ENCODE measurements around the gene MAGEB2.

Gene MAGEB2

GRCh38 chrX:30230395-30230794, 15.0 kb downstream of the MAGEB2 start, which contains the start of gene MAGEB3:
TSS of gene MAGEB3 (plus strand) at chrX:30230657. CDS start at chrX:30235925, 5,268 bp downstream.
- Histone ChIP-seq H3K27me3 (ENCODE audit: low read depth, low read length) (no peaks in the 10 kb centered on the region), H3K27ac (ENCODE audit: low read length) (no peak within 1 kb of the TSS), H4K20me1 (ENCODE audit: insufficient read depth, low read length) (no peaks in the 10 kb centered on the region), H3K4me1 (ENCODE audit: low read length) (no peaks in the 10 kb centered on the region; the same call in 1 of the 2 replicates), H3K36me3 (replicated peaks; ENCODE audit: low read depth, low read length) (no peaks in the 10 kb centered on the region), H3K79me2 (ENCODE audit: low read length) (no peaks in the 10 kb centered on the region), H3K4me2 (ENCODE audit: low read length) (no peak within 1 kb of the TSS), H3K9ac (ENCODE audit: low read length) (no peak within 1 kb of the TSS), H3K9me3 (ENCODE audit: insufficient read depth, low read length) (no peaks in the 10 kb centered on the region), H2AFZ (ENCODE audit: low read depth, low read length) (no peak within 1 kb of the TSS), H3K4me3 (ENCODE audit: low read length) (no peak within 1 kb of the TSS)
- TF ChIP-seq, protein P1, sequence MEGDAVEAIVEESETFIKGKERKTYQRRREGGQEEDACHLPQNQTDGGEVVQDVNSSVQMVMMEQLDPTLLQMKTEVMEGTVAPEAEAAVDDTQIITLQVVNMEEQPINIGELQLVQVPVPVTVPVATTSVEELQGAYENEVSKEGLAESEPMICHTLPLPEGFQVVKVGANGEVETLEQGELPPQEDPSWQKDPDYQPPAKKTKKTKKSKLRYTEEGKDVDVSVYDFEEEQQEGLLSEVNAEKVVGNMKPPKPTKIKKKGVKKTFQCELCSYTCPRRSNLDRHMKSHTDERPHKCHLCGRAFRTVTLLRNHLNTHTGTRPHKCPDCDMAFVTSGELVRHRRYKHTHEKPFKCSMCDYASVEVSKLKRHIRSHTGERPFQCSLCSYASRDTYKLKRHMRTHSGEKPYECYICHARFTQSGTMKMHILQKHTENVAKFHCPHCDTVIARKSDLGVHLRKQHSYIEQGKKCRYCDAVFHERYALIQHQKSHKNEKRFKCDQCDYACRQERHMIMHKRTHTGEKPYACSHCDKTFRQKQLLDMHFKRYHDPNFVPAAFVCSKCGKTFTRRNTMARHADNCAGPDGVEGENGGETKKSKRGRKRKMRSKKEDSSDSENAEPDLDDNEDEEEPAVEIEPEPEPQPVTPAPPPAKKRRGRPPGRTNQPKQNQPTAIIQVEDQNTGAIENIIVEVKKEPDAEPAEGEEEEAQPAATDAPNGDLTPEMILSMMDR (IDR thresholded peaks at IDR 0.05; ENCODE audit: low read depth, low read length), result no peak
- no peak for TF ChIP-seq EZH2phosphoT487 (IDR thresholded peaks at IDR 0.05; ENCODE audit: low read depth)

DNA sequence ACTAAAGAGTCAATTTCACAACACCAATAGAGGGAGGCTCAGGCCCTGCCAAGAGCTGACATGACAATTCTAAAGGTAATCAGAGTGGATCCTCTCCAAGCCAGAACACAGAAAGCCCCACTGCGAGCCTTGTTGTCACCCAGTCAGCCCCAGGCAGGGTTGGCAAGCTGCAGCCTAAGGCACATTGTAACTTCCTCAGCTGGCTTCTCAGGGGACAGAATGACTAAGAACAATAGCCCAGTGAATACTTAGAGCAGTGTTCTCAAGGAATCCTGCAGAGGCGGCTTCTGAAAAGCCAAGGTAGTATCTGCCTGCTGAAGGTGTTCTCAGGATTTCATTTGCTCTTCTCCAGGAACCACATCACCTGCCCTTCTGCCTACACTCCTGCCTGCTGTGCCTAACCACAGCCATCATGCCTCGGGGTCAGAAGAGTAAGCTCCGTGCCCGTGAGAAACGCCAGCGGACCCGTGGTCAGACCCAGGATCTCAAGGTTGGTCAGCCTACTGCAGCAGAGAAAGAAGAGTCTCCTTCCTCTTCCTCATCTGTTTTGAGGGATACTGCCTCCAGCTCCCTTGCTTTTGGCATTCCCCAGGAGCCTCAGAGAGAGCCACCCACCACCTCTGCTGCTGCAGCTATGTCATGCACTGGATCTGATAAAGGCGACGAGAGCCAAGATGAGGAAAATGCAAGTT, 26.5 kb downstream of the MAGEB2 start, which contains the start of gene MAGEB4:
TSS of gene MAGEB4 (plus strand) at position 277 of the 692 bp plus-strand sequence. CDS start at position 413, 136 bp downstream.
- Histone ChIP-seq H3K9ac (ENCODE audit: low read length) (no peak within 1 kb of the TSS), H2AFZ (ENCODE audit: low read depth, low read length) (no peak within 1 kb of the TSS), H4K20me1 (ENCODE audit: insufficient read depth, low read length) (no peaks in the 10 kb centered on the region), H3K36me3 (replicated peaks; ENCODE audit: low read depth, low read length) (no peaks in the 10 kb centered on the region), H3K9me3 (ENCODE audit: insufficient read depth, low read length) (no peaks in the 10 kb centered on the region), H3K27me3 (ENCODE audit: low read depth, low read length) (no peaks in the 10 kb centered on the region), H3K4me2 (ENCODE audit: low read length) (no peak within 1 kb of the TSS), H3K79me2 (ENCODE audit: low read length) (no peaks in the 10 kb centered on the region), H3K27ac (ENCODE audit: low read length) (no peak within 1 kb of the TSS), H3K4me1 (ENCODE audit: low read length) (peaks cover 6% of the 10 kb centered on the region), H3K4me3 (ENCODE audit: low read length) (no peak within 1 kb of the TSS)
- no peak for TF ChIP-seq EZH2phosphoT487 (IDR thresholded peaks at IDR 0.05; ENCODE audit: low read depth)
- TF ChIP-seq, protein P1 (IDR thresholded peaks at IDR 0.05; ENCODE audit: low read depth, low read length), result no peak

- H3K4me2 ChIP-seq (ENCODE audit: low read length), result peak within 1 kb of the TSS; percentile 17; the same call in 1 of the 2 replicates
- no peaks in the 10 kb centered on the region for H3K36me3 ChIP-seq (replicated peaks; ENCODE audit: low read depth, low read length)
- H4K20me1 ChIP-seq (ENCODE audit: insufficient read depth, low read length), result no peaks in the 10 kb centered on the region
- H3K9ac ChIP-seq (ENCODE audit: low read length), result no peak within 1 kb of the TSS
- no peak within 1 kb of the TSS for H2AFZ ChIP-seq (ENCODE audit: low read depth, low read length)
- H3K9me3 ChIP-seq (ENCODE audit: insufficient read depth, low read length), result no peaks in the 10 kb centered on the region
- no peaks in the 10 kb centered on the region for H3K79me2 ChIP-seq (ENCODE audit: low read length)
- H3K4me3 ChIP-seq (ENCODE audit: low read length), result no peak within 1 kb of the TSS
- no peaks in the 10 kb centered on the region for H3K27me3 ChIP-seq (ENCODE audit: low read depth, low read length)
- H3K27ac ChIP-seq (ENCODE audit: low read length), result no peak within 1 kb of the TSS; the same call in 1 of the 2 replicates
- H3K4me1 ChIP-seq (ENCODE audit: low read length), result peaks cover 50% of the 10 kb centered on the region
- TF ChIP-seq, protein P1 (IDR thresholded peaks at IDR 0.05; ENCODE audit: low read depth, low read length), result peak; percentile 8; the same call in 1 of the 2 replicates
- TF ChIP-seq EZH2phosphoT487 (IDR thresholded peaks at IDR 0.05; ENCODE audit: low read depth), result no peak
These were observed 31.6 kb downstream of the MAGEB2 start, which contains the start of gene MAGEB1 for GRCh38 chrX:30246769-30247489. TSS of gene MAGEB1 (plus strand) at chrX:30247146. CDS start at chrX:30250494, 3,348 bp downstream.

GRCh38 chrX:30248854-30249253, 33.5 kb downstream of the MAGEB2 start:
- peak overlapping the region; percentile 41; the same call in 1 of the 2 replicates for H3K4me3 ChIP-seq (ENCODE audit: low read length)
- TF ChIP-seq, protein P1 (IDR thresholded peaks at IDR 0.05; ENCODE audit: low read depth, low read length), result no peak
- TF ChIP-seq EZH2phosphoT487 (IDR thresholded peaks at IDR 0.05; ENCODE audit: low read depth), result no peak
- no peaks in the 10 kb centered on the region for H4K20me1 ChIP-seq (ENCODE audit: insufficient read depth, low read length)
- peak overlapping the region; percentile 66 for H3K4me2 ChIP-seq (ENCODE audit: low read length)
- no peaks in the 10 kb centered on the region for H3K79me2 ChIP-seq (ENCODE audit: low read length)
- peak overlapping the region; percentile 51; the same call in 1 of the 2 replicates for H3K27ac ChIP-seq (ENCODE audit: low read length)
- no peaks in the 10 kb centered on the region for H3K36me3 ChIP-seq (replicated peaks; ENCODE audit: low read depth, low read length)
- H3K4me1 ChIP-seq (ENCODE audit: low read length), result peaks cover 69% of the 10 kb centered on the region
- H3K27me3 ChIP-seq (ENCODE audit: low read depth, low read length), result no peaks in the 10 kb centered on the region
- no peak overlapping the region for H2AFZ ChIP-seq (ENCODE audit: low read depth, low read length)
- H3K9ac ChIP-seq (ENCODE audit: low read length), result peak overlapping the region; percentile 36; the same call in 1 of the 2 replicates
- H3K9me3 ChIP-seq (ENCODE audit: insufficient read depth, low read length), result no peaks in the 10 kb centered on the region

Data from OCI-LY3 (cell line).